HEK293 (cell line): Measurements from ENCODE around the gene AK1.

ENCODE experiments used
- CTCF ChIP-seq: fragments of 450-650 bp; formaldehyde crosslinking; IDR thresholded peaks from 2 replicates; pipeline ENCODE4 v1.5.1; 2016; ENCODE audit warnings: missing biosample characterization, missing genetic modification characterization
- GLIS2 ChIP-seq: fragments of 450-650 bp; formaldehyde crosslinking; IDR thresholded peaks from 2 replicates; pipeline ENCODE4 v1.5.1; 2016; ENCODE audit warnings: missing biosample characterization, missing genetic modification characterization
- KLF9 ChIP-seq: fragments of 450-650 bp; formaldehyde crosslinking; IDR thresholded peaks from 2 replicates; pipeline ENCODE4 v1.5.1; 2016; ENCODE audit warnings: missing biosample characterization, missing genetic modification characterization, low read depth
- MYNN ChIP-seq: fragments of 450-650 bp; formaldehyde crosslinking; IDR thresholded peaks from 2 replicates; pipeline ENCODE4 v1.5.1; 2016; ENCODE audit warnings: missing biosample characterization, missing genetic modification characterization, borderline replicate concordance
- ZFP3 ChIP-seq: fragments of 450-650 bp; formaldehyde crosslinking; IDR thresholded peaks from 2 replicates; pipeline ENCODE4 v1.5.1; 2016; ENCODE audit warnings: low read depth, missing biosample characterization, missing genetic modification characterization
- ZNF18 ChIP-seq: fragments of 450-650 bp; formaldehyde crosslinking; IDR thresholded peaks from 2 replicates; pipeline ENCODE4 v1.5.1; 2016; ENCODE audit warnings: missing biosample characterization, missing genetic modification characterization
- ZNF2 ChIP-seq: fragments of 450-650 bp; formaldehyde crosslinking; IDR thresholded peaks from 2 replicates; pipeline ENCODE4 v1.5.1; 2016; ENCODE audit warnings: missing biosample characterization, missing genetic modification characterization
- ZNF560 ChIP-seq: fragments of 450-650 bp; formaldehyde crosslinking; IDR thresholded peaks from 2 replicates; pipeline ENCODE4 v1.5.1; 2017; ENCODE audit warnings: missing biosample characterization, missing genetic modification characterization, borderline replicate concordance
- ZNF692 ChIP-seq: fragments of 450-650 bp; formaldehyde crosslinking; IDR thresholded peaks from 2 replicates; pipeline ENCODE4 v1.5.1; 2016; ENCODE audit warnings: missing biosample characterization, missing genetic modification characterization

GRCh38 chr9:127862075-127863011 lies 15.1 kb downstream of the AK1 start:
- TF ChIP-seq CTCF (no peak), MYNN (tag by site-specific recombination) (no peak), ZNF560 (tag by site-specific recombination) (no peak), ZNF2 (tag by site-specific recombination) (no peak), KLF9 (no peak), GLIS2 (tag by site-specific recombination) (no peak), ZNF692 (tag by site-specific recombination) (no peak), ZNF18 (tag by site-specific recombination) (no peak), ZFP3 (tag by site-specific recombination) (no peak)
